ENCODE data around the gene RAB36. TPM values are rescaled to one million over a fixed set of nuclear protein-coding genes. Genes with fewer than 3 reads are reported as not detected.

The RAB36 gene
- polyA plus RNA-seq, 1 experiment = 10.1 TPM

- 0 out of 2 replicates have a peak, but pooled peaks cover 1% of the 10 kb centered on the region for H3K36me3 ChIP-seq (ENCODE audit: control insufficient read depth, insufficient read depth, low read length)
- ChIA-PET CTCF (interaction anchor here (1.1 to 22.2 kb wide), 4 partner anchors 10 to 94 kb away, joined by 4 to 670 read pairs (median 6); no protein-coding TSS in a partner anchor), POLR2A (no interaction called here)
- no peak for TF ChIP-seq CTCF (IDR thresholded peaks at IDR 0.05; ENCODE audit: insufficient read depth, low read depth, low read length)
- DNase-seq (ENCODE audit: low read depth) = no peak
- no peaks in the 10 kb centered on the region for H3K27me3 ChIP-seq (ENCODE audit: control insufficient read depth, insufficient read depth, low read length)
- no peak overlapping the region for H3K4me3 ChIP-seq (ENCODE audit: low read depth, low read length)
These were observed 42.8 kb downstream of the RAB36 start for GRCh38 chr22:23187871-23188700.

- CTCF ChIA-PET = interaction anchor here (22.2 kb wide), 1 partner anchor 91 kb away, joined by 670 read pairs; no protein-coding TSS in a partner anchor
- H3K36me3 ChIP-seq (ENCODE audit: control insufficient read depth, insufficient read depth, low read length) = 0 out of 2 replicates have a peak, but pooled peaks cover 1% of the 10 kb centered on the region
- H3K4me3 ChIP-seq (ENCODE audit: low read depth, low read length) = no peak overlapping the region
- no peak for DNase-seq (ENCODE audit: low read depth)
- no peaks in the 10 kb centered on the region for H3K27me3 ChIP-seq (ENCODE audit: control insufficient read depth, insufficient read depth, low read length)
- no peak for TF ChIP-seq CTCF (IDR thresholded peaks at IDR 0.05; ENCODE audit: insufficient read depth, low read depth, low read length)
- POLR2A ChIA-PET = no interaction called here
These were observed 45.2 kb downstream of the RAB36 start for GRCh38 chr22:23190526-23190925.

- Histone ChIP-seq H3K27me3 (ENCODE audit: control insufficient read depth, insufficient read depth, low read length) (no peaks in the 10 kb centered on the region), H3K36me3 (ENCODE audit: control insufficient read depth, insufficient read depth, low read length) (0 out of 2 replicates have a peak, but pooled peaks cover 1% of the 10 kb centered on the region), H3K4me3 (ENCODE audit: low read depth, low read length) (no peak overlapping the region)
- CTCF ChIA-PET = no interaction called here
- DNase-seq (ENCODE audit: low read depth) = no peak
- POLR2A ChIA-PET = no interaction called here
- TF ChIP-seq CTCF (IDR thresholded peaks at IDR 0.05; ENCODE audit: insufficient read depth, low read depth, low read length) = no peak
These were observed 46.9 kb downstream of the RAB36 start for GRCh38 chr22:23192133-23192532.

- ChIA-PET CTCF (no interaction called here), POLR2A (no interaction called here)
- TF ChIP-seq CTCF (IDR thresholded peaks at IDR 0.05; ENCODE audit: insufficient read depth, low read depth, low read length) = no peak
- Histone ChIP-seq H3K27me3 (ENCODE audit: control insufficient read depth, insufficient read depth, low read length) (no peaks in the 10 kb centered on the region), H3K36me3 (ENCODE audit: control insufficient read depth, insufficient read depth, low read length) (0 out of 2 replicates have a peak, but pooled peaks cover 1% of the 10 kb centered on the region), H3K4me3 (ENCODE audit: low read depth, low read length) (no peak overlapping the region)
- DNase-seq (ENCODE audit: low read depth) = no peak
These were observed 47.3 kb downstream of the RAB36 start for GRCh38 chr22:23192558-23192957.

- no peak overlapping the region for H3K4me3 ChIP-seq (ENCODE audit: low read depth, low read length)
- CTCF ChIA-PET = interaction anchor here (2.0 kb wide), 1 partner anchor 22 kb away, joined by 5 read pairs; no protein-coding TSS in a partner anchor
- POLR2A ChIA-PET = no interaction called here
- no peak for TF ChIP-seq CTCF (IDR thresholded peaks at IDR 0.05; ENCODE audit: insufficient read depth, low read depth, low read length)
- 0 out of 2 replicates have a peak, but pooled peaks cover 3% of the 10 kb centered on the region for H3K36me3 ChIP-seq (ENCODE audit: control insufficient read depth, insufficient read depth, low read length)
- H3K27me3 ChIP-seq (ENCODE audit: control insufficient read depth, insufficient read depth, low read length) = no peaks in the 10 kb centered on the region
- DNase-seq (ENCODE audit: low read depth) = no peak
These were observed 48.0 kb downstream of the RAB36 start for GRCh38 chr22:23193196-23193827.
